Activated CD8-positive, alpha-beta memory T cell treated with anti-CD3 and anti-CD28 coated beads, Interleukin-2, amount 50 U/mL, for 48 hours (primary cell): ENCODE measurements around the gene DPF1.
"Not testable (repeated sequence)": the region's sequence is repeated elsewhere in the genome, so short reads cannot be mapped to it uniquely, and the experiment has no call there.

Experiments
- DNase-seq: peaks from one replicate; pipeline ENCODE4 v3.0.0-alpha.2; 2020

Gene DPF1

DNA sequence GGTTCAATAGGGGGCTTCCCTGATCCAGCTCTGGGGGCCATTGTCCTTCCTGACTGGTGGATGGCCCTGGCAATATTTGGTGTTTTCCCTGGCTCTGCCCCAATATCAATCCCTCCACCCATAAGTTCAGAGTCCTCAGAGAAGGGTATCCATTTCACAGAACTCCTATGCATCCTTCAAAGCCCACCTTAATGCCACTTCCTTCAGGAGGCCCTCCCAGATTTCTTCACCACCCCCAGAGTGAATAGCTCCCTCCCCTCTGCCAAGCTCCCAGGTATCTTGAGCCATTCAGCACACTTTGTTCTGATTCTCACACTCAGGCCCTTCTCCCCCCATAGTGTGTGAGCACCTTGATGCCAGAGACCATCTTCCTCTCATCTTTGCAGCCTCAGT is 26.4 kb upstream of the DPF1 start:
- DNase-seq = no peak

DNA sequence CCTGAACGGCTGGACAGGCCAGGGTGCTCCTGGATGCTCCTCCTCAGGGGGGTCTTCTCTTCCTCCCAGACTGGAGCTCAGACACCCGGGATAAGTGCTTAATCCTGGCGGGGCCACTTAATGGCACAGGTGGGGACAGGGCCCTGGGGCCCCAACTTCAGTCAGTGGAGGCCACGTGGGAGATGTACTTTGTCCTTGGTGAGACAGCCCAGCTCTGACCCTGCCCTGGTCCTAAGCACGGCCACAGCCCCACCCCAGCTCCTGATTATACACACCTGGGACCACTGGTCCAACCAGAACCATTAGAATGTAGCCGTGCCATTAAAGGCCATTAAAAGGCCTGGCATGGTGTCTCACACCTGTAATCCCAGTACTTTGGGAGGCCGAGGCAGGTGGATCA is 24.4 kb upstream of the DPF1 start:
- DNase-seq = no peak

GRCh38 chr19:38247734-38248268 is 23.8 kb upstream of the DPF1 start:
- no peak for DNase-seq

DNA sequence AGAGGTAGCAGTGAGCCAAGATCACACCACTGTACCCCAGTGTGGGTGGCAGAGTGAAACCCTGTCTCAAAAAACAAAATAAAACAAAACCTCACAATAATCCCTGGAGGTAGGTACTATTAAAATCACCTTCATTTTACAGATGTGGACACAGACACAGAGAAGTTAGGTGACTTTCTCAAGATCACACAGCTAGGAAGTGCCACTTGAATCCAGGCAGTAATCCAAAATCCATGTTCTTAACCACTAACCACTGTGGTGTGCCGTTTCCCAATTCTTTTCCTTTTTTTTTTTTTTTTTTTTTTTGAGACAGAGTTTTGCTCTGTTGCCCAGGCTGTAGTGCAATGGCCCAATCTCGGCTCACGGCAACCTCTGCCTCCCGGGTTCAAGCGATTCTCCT is 23.1 kb upstream of the DPF1 start:
- DNase-seq = no peak

DNA sequence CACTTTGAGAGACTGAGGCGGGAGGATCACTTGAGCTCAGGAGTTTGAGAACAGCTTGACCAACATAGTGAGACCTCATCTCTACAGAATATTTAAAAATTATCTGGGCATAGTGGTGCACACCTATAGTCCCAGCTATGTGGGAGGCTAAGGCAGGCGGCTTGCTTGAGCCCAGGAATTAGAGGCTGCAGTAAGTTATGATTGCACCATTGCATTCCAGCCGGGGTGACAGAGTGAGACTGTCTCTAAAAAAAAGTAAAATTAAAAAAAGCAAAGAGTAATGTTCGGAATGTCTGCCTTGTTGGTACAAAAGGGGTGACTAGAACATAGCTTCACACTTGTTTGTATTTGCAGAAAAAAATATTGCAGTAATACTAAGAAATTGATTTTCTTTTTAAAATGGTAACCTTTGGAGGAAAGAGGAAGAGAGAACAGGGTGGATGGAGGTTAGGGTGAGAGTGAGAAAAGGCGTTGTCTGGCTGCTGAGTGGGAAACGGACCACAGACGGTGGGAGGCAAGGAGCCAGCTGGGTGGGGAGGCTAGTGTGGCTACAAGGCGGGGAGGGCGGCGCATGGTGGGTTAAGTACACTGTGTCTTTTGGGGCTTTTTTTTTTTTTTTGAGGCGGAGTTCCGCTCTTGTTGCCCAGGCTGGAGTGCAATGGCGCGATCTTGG is 21.9 kb upstream of the DPF1 start:
- DNase-seq = no peak

DNA sequence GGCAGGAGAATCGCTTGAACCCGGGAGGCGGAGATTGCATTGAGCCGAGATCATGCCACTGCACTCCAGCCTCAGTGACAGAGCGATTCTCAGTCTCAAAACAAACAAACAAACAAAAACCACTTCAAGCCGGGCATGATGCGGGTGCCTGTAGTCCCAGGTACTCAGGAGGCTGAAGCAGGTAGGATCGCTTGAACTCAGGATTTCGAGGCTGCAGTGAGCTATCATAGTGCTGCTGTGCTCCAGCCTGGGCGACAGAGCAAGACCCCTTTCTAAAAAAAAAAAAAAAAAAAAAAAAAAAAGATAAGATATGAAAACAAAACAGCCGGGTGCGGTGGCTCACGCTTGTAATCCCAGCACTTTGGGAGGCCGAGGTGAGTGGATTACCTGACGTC is 19.3 kb upstream of the DPF1 start:
- DNase-seq = no peak

DNA sequence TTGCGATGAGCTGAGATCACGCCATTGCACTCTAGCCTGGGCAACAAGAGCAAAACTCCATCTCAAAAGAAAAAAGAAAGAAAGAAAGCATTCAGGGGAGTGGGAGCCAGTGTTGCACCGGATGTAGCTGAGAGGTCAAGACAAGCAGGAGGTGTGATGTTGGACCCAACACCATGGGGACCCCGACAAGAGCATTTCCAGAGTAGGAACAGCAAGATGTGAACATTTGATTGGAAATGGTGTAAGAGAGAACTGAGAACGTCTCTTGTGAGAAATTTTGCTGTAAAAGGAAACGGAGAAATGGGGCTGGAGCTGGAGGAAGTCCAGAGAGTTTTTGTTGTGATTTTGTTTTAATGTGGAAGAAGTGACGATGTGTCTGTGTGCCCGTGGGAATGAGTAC is 15.8 kb upstream of the DPF1 start:
- DNase-seq = no peak

DNA sequence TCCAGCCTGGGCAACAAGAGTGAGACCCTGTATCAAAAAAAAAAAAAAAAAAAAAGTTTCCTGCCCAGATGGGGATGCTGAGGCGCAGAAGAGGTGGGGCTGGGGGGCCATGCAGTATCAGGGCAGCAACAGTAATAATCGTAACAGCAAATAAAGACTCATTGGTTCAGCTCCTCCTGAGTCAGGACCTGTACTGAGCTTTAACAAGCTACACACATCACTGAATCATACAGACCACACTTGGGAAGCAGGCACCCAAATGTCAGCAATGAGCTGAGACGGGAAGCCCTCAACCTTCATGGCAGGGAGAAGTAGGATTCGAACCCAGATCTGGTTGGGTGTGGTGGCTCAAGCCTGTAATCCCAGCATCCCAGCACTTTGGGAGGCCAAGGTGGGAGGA is 10.6 kb upstream of the DPF1 start:
- DNase-seq = no peak

GRCh38 chr19:38233740-38234251 is 9.8 kb upstream of the DPF1 start:
- peak; percentile 99 for DNase-seq

GRCh38 chr19:38231918-38232317 is 7.9 kb upstream of the DPF1 start:
- DNase-seq = no peak

GRCh38 chr19:38230506-38231133 is 6.6 kb upstream of the DPF1 start:
- DNase-seq = not testable (repeated sequence)

DNA sequence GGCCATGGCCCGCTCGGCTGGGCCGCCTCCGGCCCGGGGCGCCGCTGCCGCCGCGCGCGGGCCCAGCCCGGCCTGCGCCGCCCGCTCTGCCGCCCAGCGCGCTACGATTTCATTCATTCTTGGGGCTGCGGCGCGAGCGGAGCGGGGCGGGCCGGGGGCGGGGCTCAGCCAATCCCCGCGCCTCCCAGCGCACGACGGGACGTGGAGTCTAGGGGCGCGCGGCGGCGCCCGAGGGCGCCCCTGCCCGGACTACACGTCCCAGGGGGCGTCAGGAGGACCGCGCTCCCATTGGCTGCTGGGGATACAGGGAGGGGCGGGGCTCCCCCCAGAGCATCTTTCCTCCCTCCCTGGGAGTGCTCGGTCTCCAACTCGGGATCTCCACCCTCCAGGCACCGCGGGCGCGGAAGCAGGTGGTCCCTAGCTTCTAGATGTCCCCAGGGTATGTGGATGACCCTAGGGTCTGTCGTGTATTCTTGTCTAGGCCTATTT is 5.6 kb upstream of the DPF1 start:
- DNase-seq = peak; percentile 87

GRCh38 chr19:38228491-38229439 is 4.7 kb upstream of the DPF1 start:
- no peak for DNase-seq

- DNase-seq = no peak
These were observed 4.0 kb upstream of the DPF1 start for GRCh38 chr19:38228005-38228377.

DNA sequence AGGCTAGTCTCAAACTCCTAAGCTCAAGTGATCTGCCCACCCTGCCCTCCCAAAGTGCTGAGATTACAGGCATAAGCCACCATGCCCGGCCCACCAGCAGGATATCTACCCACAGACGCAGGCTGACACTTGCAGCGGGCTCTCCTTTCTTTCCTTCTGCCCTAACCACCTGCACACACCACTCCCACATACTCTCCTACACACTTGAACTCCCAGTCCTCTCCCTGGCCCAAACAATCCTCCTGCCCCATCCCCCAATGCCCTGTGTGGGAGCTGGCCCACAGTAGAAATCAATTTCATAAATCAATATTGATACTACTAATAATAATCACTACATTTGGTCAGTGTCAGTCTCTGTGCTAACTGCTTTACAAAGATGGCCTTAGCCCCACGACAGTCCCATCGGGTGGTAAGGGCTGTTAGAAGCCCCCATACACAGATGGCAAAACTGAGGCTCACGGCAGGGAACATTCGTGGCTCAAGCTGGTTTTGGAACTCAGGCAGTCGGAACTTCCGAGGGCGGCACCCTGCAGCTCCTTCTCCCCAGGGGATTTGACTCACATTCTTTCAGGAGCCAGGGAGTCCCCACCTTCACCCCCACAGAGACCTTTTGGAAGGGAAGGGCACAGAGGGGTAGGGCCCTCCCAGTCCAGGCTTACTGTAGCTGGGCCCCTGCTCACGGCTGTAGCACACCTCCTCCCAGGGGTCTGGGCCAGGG is 3.4 kb upstream of the DPF1 start:
- DNase-seq = no peak

DNA sequence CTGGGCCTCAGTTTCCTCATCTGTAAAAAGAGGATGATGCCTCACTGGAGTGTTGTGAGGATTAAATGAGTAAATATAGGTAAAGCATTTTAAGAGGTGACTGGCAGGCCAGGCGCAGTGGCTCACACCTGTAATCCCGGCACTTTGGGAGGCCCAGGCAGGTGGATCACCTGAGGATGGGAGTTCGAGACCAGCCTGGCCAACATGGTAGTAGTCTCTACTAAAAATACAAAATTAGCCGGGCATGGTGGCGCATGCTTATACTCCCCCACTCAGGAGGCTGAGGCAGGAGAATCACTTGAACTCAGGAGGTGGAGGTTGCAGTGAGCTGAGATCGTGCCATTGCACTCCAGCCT is 819 bp upstream of the DPF1 start:
- not testable (repeated sequence) for DNase-seq

- no peak for DNase-seq
These were observed 407 bp downstream of the DPF1 start for GRCh38 chr19:38223617-38224013.

DNA sequence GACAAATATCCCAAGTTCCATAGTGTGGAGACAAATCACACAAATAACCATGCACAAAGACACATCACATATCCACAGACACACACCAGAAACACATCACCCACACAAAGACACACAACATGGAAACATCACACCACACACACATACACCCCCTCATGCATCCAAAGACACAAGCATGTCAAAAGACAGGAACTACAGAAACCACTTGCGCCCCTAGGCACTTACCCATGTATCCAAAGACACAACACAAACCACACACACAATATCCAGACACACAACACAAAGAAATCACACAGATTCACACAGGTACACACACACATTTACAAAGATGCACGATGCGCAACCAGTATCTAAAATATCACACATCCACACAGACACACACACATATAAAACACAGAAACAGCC is 901 bp downstream of the DPF1 start:
- no peak for DNase-seq

- DNase-seq = no peak
These were observed 1.8 kb downstream of the DPF1 start for GRCh38 chr19:38221919-38222830.

DNA sequence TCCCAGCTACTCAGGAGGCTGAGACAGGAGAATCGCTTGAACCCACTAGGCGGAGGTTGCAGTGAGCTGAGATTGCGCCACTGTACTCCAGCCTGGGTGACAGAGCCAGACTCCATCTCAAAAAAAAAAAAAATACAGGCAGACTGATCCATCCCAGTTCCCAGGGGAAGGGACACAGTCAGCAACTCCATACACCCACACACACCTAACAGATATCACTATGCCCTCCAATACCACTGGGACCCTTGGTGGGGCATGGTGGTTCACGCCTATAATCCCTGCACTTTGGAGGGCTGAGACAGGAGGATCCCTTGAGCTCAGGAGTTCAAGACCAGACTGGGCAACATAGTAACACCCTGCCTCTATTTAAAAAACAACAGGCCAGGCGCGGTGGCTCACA is 2.6 kb downstream of the DPF1 start:
- DNase-seq = no peak

GRCh38 chr19:38219221-38219620 is 4.8 kb downstream of the DPF1 start:
- no peak for DNase-seq

DNA sequence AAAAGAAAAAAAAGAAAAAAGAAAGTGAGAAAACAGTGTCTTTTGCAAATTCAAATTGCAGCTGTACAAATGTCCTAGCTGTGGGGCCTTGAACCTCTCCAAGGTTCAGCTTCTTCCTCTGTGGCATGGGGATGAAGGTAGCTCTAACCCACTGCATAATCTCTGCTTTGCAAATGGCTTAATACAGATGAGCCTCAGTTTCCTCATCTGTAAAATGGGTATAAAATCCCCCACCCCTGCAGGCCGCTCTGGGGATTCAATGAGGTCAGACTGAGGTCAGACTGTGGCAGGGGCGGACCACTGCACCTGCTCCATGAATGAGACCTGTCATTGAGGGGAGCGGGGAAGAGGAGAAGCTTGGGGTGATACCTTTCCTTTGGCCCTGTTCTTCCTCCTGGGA is 5.8 kb downstream of the DPF1 start:
- DNase-seq = no peak
